Gastrocnemius medialis (tissue), 4 donors: Measurements from ENCODE around the gene TMEM119.

Experiments
- CTCF ChIP-seq, 5 experiments: fragments of 450-650 bp in 3 of 5; fragments of 200-600 bp in 2 of 5; sonication (generic) in 2 of 5; IDR thresholded peaks in 4 of 5; conservative IDR thresholded peaks in 1 of 5; 1 replicate in 4 of 5; 2 replicates in 1 of 5; pipeline ENCODE4 v1.5.1; 2016 to 2019; ENCODE audit warnings: antibody characterized with exemption in 5 of 5, mild to moderate bottlenecking in 3 of 5, moderate library complexity in 3 of 5
- POLR2A ChIP-seq, 2 donors: fragments of 450-650 bp; IDR thresholded peaks; one replicate each; pipeline ENCODE4 v1.6.1; 2017; ENCODE audit warnings: antibody characterized with exemption in 2 of 2, mild to moderate bottlenecking in 2 of 2, moderate library complexity in 2 of 2

- no peak for TF ChIP-seq POLR2A (IDR thresholded peaks at IDR 0.05)
- TF ChIP-seq CTCF (IDR thresholded peaks at IDR 0.05 in 4 of 5, conservative IDR thresholded peaks at IDR 0.05 in 1 of 5), result peak in 1 of 5 experiments; percentile 7
Observed at GRCh38 chr12:108563804-108564151, 34.1 kb downstream of the TMEM119 start.
